Astrocyte (in vitro differentiated cells and primary cell): ENCODE results near the gene ASGR1. TPM values are rescaled to one million over a fixed set of nuclear protein-coding genes. Genes with fewer than 3 reads are reported as not detected.
A peak's percentile ranks its signal among the peaks of the same experiment; 100 is the strongest.

Source experiments
- DNase-seq: peaks from one replicate; pipeline ENCODE4 v3.0.0-alpha.2; 2010; ENCODE audit warnings: low read depth
- FAIRE-seq: peaks from 2 replicates; lab custom pipeline; 2011; peaks lifted over from hg19 to GRCh38; lab: Jason Lieb, UNC
- H2AFZ ChIP-seq: 2 replicates; pipeline ENCODE4 v1.6.0; 2012; ENCODE audit warnings: low read depth, low read length, inconsistent platforms
- H3K27ac ChIP-seq: 2 replicates; pipeline ENCODE4 v1.5.1; 2011; ENCODE audit warnings: low read depth, low read length, inconsistent platforms
- H3K27me3 ChIP-seq: 2 replicates; pipeline ENCODE4 v1.6.0; 2011; ENCODE audit warnings: low read length, inconsistent platforms; ENCODE audit not compliant: insufficient read depth
- H3K36me3 ChIP-seq: 2 replicates; pipeline ENCODE4 v1.5.1; 2011; ENCODE audit warnings: low read length, inconsistent platforms; ENCODE audit not compliant: insufficient read depth
- H3K4me1 ChIP-seq: 2 replicates; pipeline ENCODE4 v1.5.1; 2011; ENCODE audit warnings: low read length, inconsistent platforms; ENCODE audit not compliant: insufficient read depth
- H3K4me2 ChIP-seq: 2 replicates; pipeline ENCODE4 v1.6.0; 2012; ENCODE audit warnings: low read length, inconsistent platforms
- H3K4me3 ChIP-seq: 2 replicates; pipeline ENCODE4 v1.5.1; 2011; ENCODE audit warnings: low read depth, mild to moderate bottlenecking, low read length, inconsistent platforms; ENCODE audit not compliant: insufficient read depth
- H3K79me2 ChIP-seq: 2 replicates; pipeline ENCODE4 v1.6.0; 2012; ENCODE audit warnings: mild to moderate bottlenecking, low read length, inconsistent platforms; ENCODE audit not compliant: insufficient read depth
- H3K9ac ChIP-seq: 2 replicates; pipeline ENCODE4 v1.6.0; 2012; ENCODE audit warnings: mild to moderate bottlenecking, low read length, inconsistent platforms
- H3K9me3 ChIP-seq: 2 replicates; pipeline ENCODE4 v1.5.1; 2012; ENCODE audit warnings: low read depth, mild to moderate bottlenecking, low read length, inconsistent platforms; ENCODE audit not compliant: insufficient read depth
- H4K20me1 ChIP-seq: 2 replicates; pipeline ENCODE4 v1.6.0; 2012; ENCODE audit warnings: low read length, inconsistent platforms; ENCODE audit not compliant: insufficient read depth
- H3K27ac Mint-ChIP-seq: one replicate; pipeline ENCODE4 v1.8.0; 2021; ENCODE audit warnings: mild to moderate bottlenecking, mixed read lengths; ENCODE audit not compliant: unreplicated experiment
- H3K27me3 Mint-ChIP-seq: one replicate; pipeline ENCODE4 v1.8.0; 2021; ENCODE audit warnings: low read depth, mixed read lengths; ENCODE audit not compliant: unreplicated experiment
- H3K36me3 Mint-ChIP-seq: one replicate; pipeline ENCODE4 v1.8.0; 2021; ENCODE audit warnings: low read depth, mixed read lengths; ENCODE audit not compliant: unreplicated experiment
- H3K4me1 Mint-ChIP-seq: one replicate; pipeline ENCODE4 v1.8.0; 2021; ENCODE audit warnings: low read depth, mixed read lengths; ENCODE audit not compliant: unreplicated experiment
- H3K4me3 Mint-ChIP-seq: one replicate; pipeline ENCODE4 v1.8.0; 2021; ENCODE audit warnings: mild to moderate bottlenecking, moderate library complexity, mixed read lengths; ENCODE audit not compliant: unreplicated experiment
- H3K9me3 Mint-ChIP-seq: one replicate; pipeline ENCODE4 v1.8.0; 2021; ENCODE audit warnings: mild to moderate bottlenecking, mixed read lengths; ENCODE audit not compliant: unreplicated experiment
- CTCF ChIP-seq: IDR thresholded peaks from 2 replicates; pipeline ENCODE4 v1.5.1; 2011; ENCODE audit warnings: low read depth, mild to moderate bottlenecking, inconsistent platforms, low read length, moderate library complexity; ENCODE audit not compliant: insufficient read depth
- EZH2 ChIP-seq: IDR thresholded peaks from 2 replicates; pipeline ENCODE4 v1.6.1; 2012; ENCODE audit warnings: mild to moderate bottlenecking, low read length, inconsistent platforms; ENCODE audit not compliant: insufficient read depth
- total RNA-seq: library from RNA; stranded (reverse); gene quantifications from 2 replicates; pipeline ENCODE4 v1.2.1, GENCODE V29; 2021

ASGR1 gene
- total RNA-seq, 1 donor from 2014 or later, result 5.0 TPM

- H3K4me1 Mint-ChIP-seq, result peaks cover 25% of the 10 kb centered on the region
- no peaks in the 10 kb centered on the region for H3K27me3 Mint-ChIP-seq
- no peaks in the 10 kb centered on the region for H3K27me3 ChIP-seq
- H3K9ac ChIP-seq, result peak overlapping the region; percentile 79
- no peaks in the 10 kb centered on the region for H3K9me3 Mint-ChIP-seq
- H3K79me2 ChIP-seq, result peaks cover 32% of the 10 kb centered on the region
- peaks cover 21% of the 10 kb centered on the region for H3K4me1 ChIP-seq
- no peak for FAIRE-seq
- H3K9me3 ChIP-seq, result no peaks in the 10 kb centered on the region
- DNase-seq, result peak; percentile 69
- H4K20me1 ChIP-seq, result peaks cover 53% of the 10 kb centered on the region
- H3K4me3 Mint-ChIP-seq, result peak overlapping the region; percentile 72
- H2AFZ ChIP-seq, result peak overlapping the region; percentile 83
- peak overlapping the region; percentile 90 for H3K4me2 ChIP-seq
- TF ChIP-seq EZH2 (no peak), CTCF (no peak)
- peaks cover 18% of the 10 kb centered on the region for H3K36me3 ChIP-seq
- peak overlapping the region; percentile 59 for H3K27ac ChIP-seq
- H3K36me3 Mint-ChIP-seq, result peaks cover 15% of the 10 kb centered on the region
- H3K4me3 ChIP-seq, result peak overlapping the region; percentile 59
- H3K27ac Mint-ChIP-seq, result peak overlapping the region; percentile 85
These were observed 25.8 kb upstream of the ASGR1 start for GRCh38 chr17:7204828-7205461.

- Mint-ChIP-seq H3K27ac (peak overlapping the region; percentile 53), H3K4me1 (peaks cover 25% of the 10 kb centered on the region), H3K27me3 (no peaks in the 10 kb centered on the region), H3K9me3 (no peaks in the 10 kb centered on the region), H3K4me3 (peak overlapping the region; percentile 45), H3K36me3 (peaks cover 15% of the 10 kb centered on the region)
- Histone ChIP-seq H3K4me1 (peaks cover 21% of the 10 kb centered on the region), H3K9me3 (no peaks in the 10 kb centered on the region), H3K27ac (peak overlapping the region; percentile 59), H3K36me3 (peaks cover 19% of the 10 kb centered on the region), H3K4me2 (peak overlapping the region; percentile 90), H4K20me1 (peaks cover 47% of the 10 kb centered on the region), H3K4me3 (peak overlapping the region; percentile 59), H3K79me2 (peaks cover 25% of the 10 kb centered on the region), H3K9ac (peak overlapping the region; percentile 79), H3K27me3 (no peaks in the 10 kb centered on the region), H2AFZ (no peak overlapping the region)
- no peak for DNase-seq
- TF ChIP-seq EZH2 (no peak), CTCF (no peak)
- no peak for FAIRE-seq
These were observed 25.2 kb upstream of the ASGR1 start for GRCh38 chr17:7204336-7204735.

GRCh38 chr17:7203391-7203790, 24.2 kb upstream of the ASGR1 start:
- no peak for FAIRE-seq
- no peak overlapping the region for H3K4me3 Mint-ChIP-seq
- H3K27ac ChIP-seq, result no peak overlapping the region
- no peak for DNase-seq
- H3K4me2 ChIP-seq, result no peak overlapping the region
- no peak overlapping the region for H3K9ac ChIP-seq
- peaks cover 19% of the 10 kb centered on the region for H3K36me3 ChIP-seq
- no peak overlapping the region for H2AFZ ChIP-seq
- peaks cover 21% of the 10 kb centered on the region for H3K4me1 ChIP-seq
- peaks cover 21% of the 10 kb centered on the region for H3K4me1 Mint-ChIP-seq
- peaks cover 16% of the 10 kb centered on the region for H3K79me2 ChIP-seq
- H3K4me3 ChIP-seq, result no peak overlapping the region
- no peak for TF ChIP-seq EZH2
- no peak for TF ChIP-seq CTCF
- H3K27ac Mint-ChIP-seq, result no peak overlapping the region
- no peaks in the 10 kb centered on the region for H3K9me3 Mint-ChIP-seq
- H3K27me3 ChIP-seq, result no peaks in the 10 kb centered on the region
- peaks cover 15% of the 10 kb centered on the region for H3K36me3 Mint-ChIP-seq
- peaks cover 37% of the 10 kb centered on the region for H4K20me1 ChIP-seq
- no peaks in the 10 kb centered on the region for H3K27me3 Mint-ChIP-seq
- no peaks in the 10 kb centered on the region for H3K9me3 ChIP-seq
